OCI-LY1 (cell line): ENCODE measurements around the gene ZP3.

ENCODE experiments used
- EZH2 ChIP-seq: fragments of 200-600 bp; sonication (generic), shearing (Covaris generic); IDR thresholded peaks from 2 replicates; pipeline ENCODE4 v1.8.0; 2017; ENCODE audit warnings: borderline replicate concordance, mixed run types, mild to moderate bottlenecking, antibody characterized with exemption, low read length, moderate library complexity, mixed read lengths
- TF ChIP-seq, protein P1 (sequence below): fragments of 200-600 bp; sonication (generic), shearing (Covaris generic); IDR thresholded peaks from 2 replicates; pipeline ENCODE4 v1.5.1; 2017; ENCODE audit warnings: mild to moderate bottlenecking, antibody characterized with exemption, low read length, moderate library complexity, mixed read lengths

DNA sequence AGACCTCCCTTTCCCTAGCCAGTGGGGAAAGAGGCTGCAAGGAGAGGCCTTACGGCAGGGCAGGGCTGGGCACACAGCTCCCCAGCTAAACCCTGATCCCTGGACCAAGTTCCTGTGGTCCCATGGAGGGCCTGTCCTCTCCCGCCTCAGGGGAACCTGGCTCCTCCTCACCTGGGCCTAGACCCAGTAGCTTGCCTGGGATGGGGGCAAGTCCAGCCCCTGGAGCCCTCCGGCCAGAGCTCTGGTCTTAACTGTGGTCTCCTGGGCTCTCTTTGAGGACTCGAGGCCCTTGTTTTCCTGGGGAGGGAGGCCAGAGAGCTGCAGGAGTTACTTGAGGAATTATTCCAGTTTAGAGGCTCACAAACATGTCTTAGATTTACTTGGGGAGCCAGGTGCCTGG, 1.5 kb downstream of the ZP3 start:
- TF ChIP-seq EZH2: no peak
- TF ChIP-seq, protein P1, sequence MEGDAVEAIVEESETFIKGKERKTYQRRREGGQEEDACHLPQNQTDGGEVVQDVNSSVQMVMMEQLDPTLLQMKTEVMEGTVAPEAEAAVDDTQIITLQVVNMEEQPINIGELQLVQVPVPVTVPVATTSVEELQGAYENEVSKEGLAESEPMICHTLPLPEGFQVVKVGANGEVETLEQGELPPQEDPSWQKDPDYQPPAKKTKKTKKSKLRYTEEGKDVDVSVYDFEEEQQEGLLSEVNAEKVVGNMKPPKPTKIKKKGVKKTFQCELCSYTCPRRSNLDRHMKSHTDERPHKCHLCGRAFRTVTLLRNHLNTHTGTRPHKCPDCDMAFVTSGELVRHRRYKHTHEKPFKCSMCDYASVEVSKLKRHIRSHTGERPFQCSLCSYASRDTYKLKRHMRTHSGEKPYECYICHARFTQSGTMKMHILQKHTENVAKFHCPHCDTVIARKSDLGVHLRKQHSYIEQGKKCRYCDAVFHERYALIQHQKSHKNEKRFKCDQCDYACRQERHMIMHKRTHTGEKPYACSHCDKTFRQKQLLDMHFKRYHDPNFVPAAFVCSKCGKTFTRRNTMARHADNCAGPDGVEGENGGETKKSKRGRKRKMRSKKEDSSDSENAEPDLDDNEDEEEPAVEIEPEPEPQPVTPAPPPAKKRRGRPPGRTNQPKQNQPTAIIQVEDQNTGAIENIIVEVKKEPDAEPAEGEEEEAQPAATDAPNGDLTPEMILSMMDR: no peak
